PFSK-1 (cell line): ENCODE measurements around the gene TSPAN32.

ENCODE experiments used
- FOXP2 ChIP-seq: optimal IDR thresholded peaks from 2 replicates; pipeline ENCODE3; 2011; ENCODE audit warnings: borderline replicate concordance, control low read depth, inconsistent platforms; ENCODE audit not compliant: insufficient read depth; ENCODE audit errors: extremely low read length, extremely low read depth
- POLR2AphosphoS5 ChIP-seq: IDR thresholded peaks from 2 replicates; pipeline ENCODE4 v1.6.1; 2012; ENCODE audit warnings: low read depth, mild to moderate bottlenecking, control low read depth, low read length, moderate library complexity
- REST ChIP-seq, 2 experiments: IDR thresholded peaks; 2 replicates each; pipeline versions ENCODE4 v1.6.1 to v1.8.0; 2011 to 2012; ENCODE audit warnings: low read depth in 2 of 2, low read length in 2 of 2, control low read depth in 1 of 2, inconsistent platforms in 1 of 2, mild to moderate bottlenecking in 1 of 2, moderate library complexity in 1 of 2; ENCODE audit not compliant: insufficient read depth in 1 of 2
- SIN3A ChIP-seq: IDR thresholded peaks from 2 replicates; pipeline ENCODE4 v1.6.1; 2012; ENCODE audit warnings: mild to moderate bottlenecking, low read length, moderate library complexity, borderline replicate concordance; ENCODE audit not compliant: insufficient read depth
- TAF1 ChIP-seq: IDR thresholded peaks from 2 replicates; pipeline ENCODE4 v1.6.1; 2012; ENCODE audit warnings: low read length, control low read depth, borderline replicate concordance; ENCODE audit not compliant: insufficient read depth

GRCh38 chr11:2361565-2361964 lies 59.8 kb downstream of the TSPAN32 start:
- TF ChIP-seq POLR2AphosphoS5 (no peak), TAF1 (no peak), SIN3A (no peak), REST (IDR thresholded peaks at IDR 0.05; ENCODE audit: insufficient read depth in 1 of 2, low read depth in 2 of 2, low read length in 2 of 2) (no peak), FOXP2 (no peak)
